ENCODE results near the gene AP4E1. TPM values are rescaled to one million over a fixed set of nuclear protein-coding genes. Genes with fewer than 3 reads are reported as not detected.

The AP4E1 gene
- total and polyA plus RNA-seq, 8 donors = 8.9 to 11.6 (median 9.3) TPM

GRCh38 chr15:50881121-50882048 is 27.1 kb upstream of the AP4E1 start:
- no peaks in the 10 kb centered on the region for H3K27me3 ChIP-seq
- H3K27ac ChIP-seq = peak overlapping the region in 1 of 2 donors; percentile 73
- H3K9me3 ChIP-seq = no peaks in the 10 kb centered on the region
- ATAC-seq = no peak
- no peak for DNase-seq
- H3K4me1 ChIP-seq = peaks cover 16 to 78% of the 10 kb centered on the region in 2 donors
- H3K36me3 ChIP-seq = no peaks in the 10 kb centered on the region
- H3K4me3 ChIP-seq = no peak overlapping the region
- no peak for TF ChIP-seq CTCF (IDR thresholded peaks at IDR 0.05)
- intact Hi-C loops (cut with DNase I) = no loop called here

GRCh38 chr15:50883903-50884302 is 24.6 kb upstream of the AP4E1 start:
- Histone ChIP-seq H3K4me3 (no peak overlapping the region), H3K27me3 (no peaks in the 10 kb centered on the region), H3K4me1 (peaks cover 16 to 68% of the 10 kb centered on the region in 2 donors), H3K9me3 (no peaks in the 10 kb centered on the region), H3K27ac (peak overlapping the region in 1 of 2 donors; percentile 81), H3K36me3 (no peaks in the 10 kb centered on the region)
- DNase-seq (peak in 1 of 4 donors; percentile 42), ATAC-seq (peak; percentile 10)
- no peak for TF ChIP-seq CTCF (IDR thresholded peaks at IDR 0.05)
- intact Hi-C loops (cut with DNase I) = no loop called here

GRCh38 chr15:50884540-50884939 is 23.9 kb upstream of the AP4E1 start:
- H3K4me3 ChIP-seq = no peak overlapping the region
- intact Hi-C loops (cut with DNase I) = no loop called here
- TF ChIP-seq CTCF (IDR thresholded peaks at IDR 0.05) = no peak
- no peaks in the 10 kb centered on the region for H3K9me3 ChIP-seq
- peak overlapping the region; percentile 70 to 81 for H3K27ac ChIP-seq
- H3K27me3 ChIP-seq = no peaks in the 10 kb centered on the region
- peaks cover 16 to 63% of the 10 kb centered on the region in 2 donors for H3K4me1 ChIP-seq
- no peak for DNase-seq
- no peak for ATAC-seq
- no peaks in the 10 kb centered on the region for H3K36me3 ChIP-seq

- TF ChIP-seq CTCF (IDR thresholded peaks at IDR 0.05) = no peak
- DNase-seq = no peak
- ATAC-seq = no peak
- Histone ChIP-seq H3K27me3 (no peaks in the 10 kb centered on the region), H3K36me3 (no peaks in the 10 kb centered on the region), H3K4me3 (no peak overlapping the region), H3K9me3 (peaks cover 0 to 7% of the 10 kb centered on the region in 2 donors), H3K4me1 (peaks cover 16 to 48% of the 10 kb centered on the region in 2 donors), H3K27ac (peak overlapping the region in 1 of 2 donors; percentile 81)
- intact Hi-C loops (cut with DNase I) = no loop called here
Measured at GRCh38 chr15:50886139-50886467, 22.4 kb upstream of the AP4E1 start.

GRCh38 chr15:50886611-50887345 is 21.7 kb upstream of the AP4E1 start:
- Histone ChIP-seq H3K27me3 (no peaks in the 10 kb centered on the region), H3K36me3 (no peaks in the 10 kb centered on the region), H3K4me3 (no peak overlapping the region), H3K4me1 (peaks cover 16 to 41% of the 10 kb centered on the region in 2 donors), H3K9me3 (peaks cover 0 to 10% of the 10 kb centered on the region in 2 donors), H3K27ac (no peak overlapping the region)
- intact Hi-C loops (cut with DNase I) = no loop called here
- ATAC-seq (no peak), DNase-seq (no peak)
- no peak for TF ChIP-seq CTCF (IDR thresholded peaks at IDR 0.05)
